Omental fat pad (tissue), 4 donors: Measurements from ENCODE around the gene WDR4. TPM values are rescaled to one million over a fixed set of nuclear protein-coding genes. Genes with fewer than 3 reads are reported as not detected.
"Not testable (repeated sequence)": the region's sequence is repeated elsewhere in the genome, so short reads cannot be mapped to it uniquely, and the experiment has no call there.

Source experiments
- ATAC-seq: fragments of 150-250 bp; one replicate; pipeline ENCODE4 v1.9.1; 2016; ENCODE audit warnings: mild to moderate bottlenecking, moderate library complexity; ENCODE audit not compliant: low FRiP score
- DNase-seq: peaks from one replicate; pipeline ENCODE4 v3.0.0-alpha.2; 2019; ENCODE audit warnings: low spot score
- CTCF ChIP-seq, 3 donors: fragments of 450-650 bp; IDR thresholded peaks; one replicate each; pipeline ENCODE4 v1.5.1; 2016 to 2017; ENCODE audit warnings: antibody characterized with exemption in 3 of 3, mild to moderate bottlenecking in 3 of 3, moderate library complexity in 2 of 3
- total RNA-seq, 4 donors: library from RNA; depleted of rRNA; stranded (reverse); fragments of >200 nt; gene quantifications; one replicate each; pipeline ENCODE4 v1.1.0, GENCODE V29; 2016

Gene WDR4
- total RNA-seq, 4 donors from 2014 or later, result 8.5 to 28.3 (median 13.6) TPM

DNA sequence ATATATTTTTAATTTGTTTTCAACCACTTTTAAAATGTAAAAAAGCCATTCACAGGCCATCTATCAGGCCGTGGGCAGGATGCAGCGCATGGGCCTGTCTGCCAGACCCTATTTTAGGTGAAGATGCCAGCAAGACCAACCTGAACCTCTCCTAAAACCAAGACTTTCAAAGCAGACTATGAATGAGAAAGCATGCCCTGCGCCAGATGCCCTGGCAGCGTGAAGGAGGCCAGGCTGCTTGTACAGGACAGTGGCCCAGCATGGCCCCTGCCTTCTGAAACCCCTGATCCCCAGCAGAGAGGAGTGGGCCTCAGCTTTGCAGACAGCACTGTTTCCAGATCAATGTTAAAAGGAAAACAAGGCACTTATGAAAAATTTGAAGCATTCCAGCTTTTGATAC is 31.6 kb downstream of the WDR4 start:
- no peak for TF ChIP-seq CTCF (IDR thresholded peaks at IDR 0.05)
- DNase-seq, result no peak
- no peak for ATAC-seq

DNA sequence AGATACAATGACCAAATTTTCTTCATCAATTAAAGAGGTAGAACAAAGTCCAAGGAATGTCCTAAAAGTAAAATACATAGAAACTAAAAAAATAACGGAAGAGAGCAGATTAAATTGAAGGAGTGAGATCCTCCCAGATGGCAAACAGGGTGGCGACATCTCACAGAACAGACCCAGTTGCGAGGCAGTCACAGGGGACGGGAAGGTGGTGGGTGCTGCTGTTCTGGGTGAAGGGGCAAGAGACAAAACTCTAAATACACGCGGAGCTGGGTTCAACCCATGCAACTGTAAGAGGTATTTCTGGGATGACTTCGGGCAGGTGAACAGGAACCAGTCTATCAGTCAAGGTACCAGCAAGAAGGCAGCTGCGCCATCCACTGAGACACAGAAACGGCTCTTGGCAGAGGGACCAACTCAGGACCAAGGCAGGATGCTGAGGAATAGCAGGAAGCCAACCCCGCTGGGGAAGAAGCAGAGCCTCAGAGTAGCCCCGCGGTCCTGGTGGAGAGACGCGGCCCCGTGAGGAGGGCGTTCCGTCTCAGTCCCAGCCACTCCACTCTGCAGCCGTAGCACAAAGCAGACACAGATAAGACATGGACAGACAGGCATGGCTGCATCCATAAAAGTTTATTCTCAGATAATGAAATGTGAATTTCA is 32.2 kb downstream of the WDR4 start:
- no peak for TF ChIP-seq CTCF (IDR thresholded peaks at IDR 0.05)
- DNase-seq (no peak), ATAC-seq (no peak)

GRCh38 chr21:42846221-42846620 is 33.1 kb downstream of the WDR4 start:
- no peak for TF ChIP-seq CTCF (IDR thresholded peaks at IDR 0.05)
- ATAC-seq, result no peak
- DNase-seq, result no peak

DNA sequence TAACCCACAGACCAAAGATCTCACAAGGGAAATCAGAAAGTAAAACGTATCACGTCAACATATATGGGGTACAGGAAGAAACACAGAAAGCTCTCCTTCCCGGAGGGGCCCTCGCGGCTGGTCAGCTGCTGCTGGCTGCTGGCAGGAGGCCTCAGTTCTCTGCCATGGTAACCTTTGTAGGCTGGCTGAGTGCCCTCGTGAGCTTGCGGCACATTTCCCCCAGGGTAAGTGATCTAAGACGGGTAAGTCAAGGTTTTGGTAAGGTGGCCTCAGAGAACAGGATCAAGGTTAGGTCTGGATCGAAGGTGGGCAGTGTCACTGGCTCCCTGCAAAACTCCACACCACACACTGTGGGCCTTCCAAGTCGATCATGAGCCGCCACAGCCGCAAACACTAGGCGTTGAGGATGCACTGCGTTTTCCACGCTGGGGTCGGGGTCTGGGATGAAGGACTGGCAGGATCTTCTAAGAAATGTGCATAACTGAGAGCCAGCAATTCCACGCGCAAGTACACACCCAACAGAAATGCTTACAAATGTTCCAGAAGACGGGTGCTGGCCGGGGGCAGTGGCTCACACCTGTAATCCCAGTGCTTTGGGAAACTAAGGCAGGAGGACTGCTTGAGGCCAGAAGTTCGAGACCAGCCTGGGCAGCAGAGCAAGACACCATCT is 33.9 kb downstream of the WDR4 start:
- no peak for DNase-seq
- no peak for ATAC-seq
- TF ChIP-seq CTCF (IDR thresholded peaks at IDR 0.05), result no peak

- no peak for DNase-seq
- TF ChIP-seq CTCF (IDR thresholded peaks at IDR 0.05), result no peak
- no peak for ATAC-seq
These were observed 34.8 kb downstream of the WDR4 start for GRCh38 chr21:42844411-42845113.

GRCh38 chr21:42843056-42843455 is 36.3 kb downstream of the WDR4 start:
- TF ChIP-seq CTCF (IDR thresholded peaks at IDR 0.05), result no peak
- ATAC-seq (no peak), DNase-seq (no peak)

DNA sequence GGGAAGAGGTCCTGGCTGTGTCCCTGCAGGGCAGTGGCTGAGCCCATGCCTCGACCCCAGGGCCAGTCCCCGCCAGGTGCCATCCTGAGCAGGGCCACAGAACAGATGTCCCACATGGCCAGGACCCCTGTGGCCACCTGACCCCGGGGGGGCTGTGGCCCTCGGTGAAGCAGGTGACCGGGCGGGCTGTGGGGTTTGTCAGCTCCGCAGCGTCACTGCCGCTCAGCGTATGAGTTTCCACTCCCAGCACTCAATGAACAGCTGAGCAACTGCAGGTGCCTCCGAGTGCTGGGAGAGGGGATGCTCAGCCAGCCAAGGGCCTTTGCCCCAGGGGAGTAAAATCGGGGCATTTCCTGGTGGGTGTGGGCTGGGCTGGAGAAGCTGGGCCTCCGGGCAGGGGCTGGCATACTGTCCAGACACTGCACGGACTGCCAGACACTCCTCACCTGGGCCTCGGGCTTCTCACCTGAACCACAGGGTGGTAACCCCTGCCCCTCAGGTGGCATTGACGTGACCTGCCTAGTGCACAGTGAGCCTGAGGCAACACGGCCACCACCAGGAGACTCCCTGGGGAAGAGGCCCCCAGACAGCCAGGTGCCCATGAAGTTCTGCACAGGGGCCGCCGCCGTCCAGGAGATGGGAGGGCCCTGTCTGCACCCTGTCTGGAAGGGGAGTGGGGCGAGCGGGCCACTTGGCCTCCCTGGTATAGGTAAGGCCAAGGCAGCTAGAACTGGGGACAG is 37.3 kb downstream of the WDR4 start:
- DNase-seq, ATAC-seq: not testable (repeated sequence)
